GM12878 (cell line): ENCODE data around the gene ROM1. TPM values are rescaled to one million over a fixed set of nuclear protein-coding genes. Genes with fewer than 3 reads are reported as not detected.

Experiments
- ATF3 ChIP-seq: IDR thresholded peaks from 2 replicates; pipeline ENCODE4 v1.6.1; 2011; ENCODE audit warnings: low read depth, mild to moderate bottlenecking, low read length, moderate library complexity, borderline replicate concordance; ENCODE audit errors: extremely low read depth
- BCL11A ChIP-seq: IDR thresholded peaks from 2 replicates; pipeline ENCODE4 v1.6.1; 2011; ENCODE audit warnings: low read depth, low read length
- BRCA1 ChIP-seq: IDR thresholded peaks from 2 replicates; pipeline ENCODE4 v1.6.1; 2011; ENCODE audit warnings: low read depth, low read length, improper control_type of control experiment
- E4F1 ChIP-seq: fragments of 450-650 bp; IDR thresholded peaks from 2 replicates; pipeline ENCODE4 v1.6.1; 2018; ENCODE audit warnings: borderline replicate concordance, mild to moderate bottlenecking; ENCODE audit not compliant: partially characterized antibody
- HDAC2 ChIP-seq: fragments of 200-600 bp; sonication (generic); IDR thresholded peaks from 2 replicates; pipeline ENCODE4 v1.6.1; 2017
- IRF5 ChIP-seq: fragments of 450-650 bp; IDR thresholded peaks from 2 replicates; pipeline ENCODE4 v1.6.1; 2017; ENCODE audit warnings: borderline replicate concordance
- MAX ChIP-seq: IDR thresholded peaks from 2 replicates; pipeline ENCODE4 v1.6.1; 2012; ENCODE audit warnings: low read depth, low read length, improper control_type of control experiment
- NR2C1 ChIP-seq: fragments of 450-650 bp; IDR thresholded peaks from 2 replicates; pipeline ENCODE4 v1.6.1; 2017; ENCODE audit warnings: antibody characterized with exemption, mild to moderate bottlenecking, moderate library complexity
- PBX3 ChIP-seq: IDR thresholded peaks from 2 replicates; pipeline ENCODE4 v1.6.1; 2011; ENCODE audit warnings: mild to moderate bottlenecking, low read depth, low read length, moderate library complexity; ENCODE audit not compliant: insufficient replicate concordance
- PML ChIP-seq: IDR thresholded peaks from 2 replicates; pipeline ENCODE4 v1.6.1; 2012; ENCODE audit warnings: low read length, inconsistent platforms
- POLR2AphosphoS5 ChIP-seq: IDR thresholded peaks from 2 replicates; pipeline ENCODE4 v1.6.1; 2011; ENCODE audit warnings: mild to moderate bottlenecking, low read length, inconsistent platforms
- SMAD5 ChIP-seq: IDR thresholded peaks from 2 replicates; pipeline ENCODE4 v1.6.1; 2016; ENCODE audit warnings: antibody characterized with exemption, low read depth
- USF1 ChIP-seq: IDR thresholded peaks from 2 replicates; pipeline ENCODE4 v1.6.1; 2011; ENCODE audit warnings: borderline replicate concordance, low read depth, mild to moderate bottlenecking, moderate library complexity, mixed read lengths, low read length; ENCODE audit not compliant: insufficient read depth; ENCODE audit errors: extremely low read length
- ZBTB11 ChIP-seq: fragments of 450-650 bp; formaldehyde crosslinking; IDR thresholded peaks from 2 replicates; pipeline ENCODE4 v1.5.0; 2022; ENCODE audit warnings: mild to moderate bottlenecking, missing genetic modification characterization
- polyA plus RNA-seq, 11 experiments: library from polyadenylated mRNA; depleted of rRNA in 4 of 11; unstranded in 6 of 11; stranded (reverse) in 5 of 11; fragments of >200 nt; fragmentation: Nextera tagmentation in 4 of 11; fragmentation: Illumina TruSeq in 1 of 11; extraction: Ambion mirVana in 4 of 11; extraction: Trizol in 1 of 11; gene quantifications; 1 replicate in 1 of 11; 2 replicates in 10 of 11; pipeline versions ENCODE4 v1.2.1 to v1.2.3, GENCODE V29; 2011 to 2016; ENCODE audit warnings: inconsistent platforms in 2 of 11, missing spikeins in 2 of 11, low read depth in 1 of 11
- total RNA-seq, 4 experiments: library from RNA; depleted of rRNA in 3 of 4; stranded (reverse); fragments of >200 nt in 3 of 4; fragmentation: Illumina TruSeq in 1 of 4; extraction: Trizol in 1 of 4; gene quantifications; 2 replicates each; pipeline versions ENCODE4 v1.2.1 to v1.2.3, GENCODE V29; 2013 to 2021

Gene ROM1
- total and polyA plus RNA-seq, 10 of the 15 experiments (the other 5 are each of a cell fraction or from before 2014, with no cell fraction given): 0.42 to 3.0 (median 1.1) TPM

GRCh38 chr11:62591448-62592145 lies 21.5 kb upstream of the ROM1 start, which contains the start of gene TUT1 (continued):
- TF ChIP-seq ZBTB11 (CRISPR knock-in tag) (peak; percentile 94), BCL11A (no peak), IRF5 (0 out of 2 replicates have a peak, but pooled peaks have one; percentile 35), E4F1 (peak; percentile 93), SMAD5 (peak; percentile 94), USF1 (peak; percentile 3), PBX3 (no peak), ATF3 (no peak), HDAC2 (0 out of 2 replicates have a peak, but pooled peaks have one; percentile 21), BRCA1 (no peak), MAX (peak; percentile 65; the same call in 1 of the 2 replicates), PML (peak; percentile 97), POLR2AphosphoS5 (peak; percentile 97), NR2C1 (peak; percentile 78)
